Measurements from ENCODE around the gene ADGRG3. TPM values are rescaled to one million over a fixed set of nuclear protein-coding genes. Genes with fewer than 3 reads are reported as not detected.

Gene ADGRG3
- total and polyA plus RNA-seq, 9 of the 15 experiments (the other 6 are each of a cell fraction or from before 2014, with no cell fraction given) = 0.09 to 0.52 (median 0.14) TPM; not detected in 3

- no peak for TF ChIP-seq FOXM1 (IDR thresholded peaks at IDR 0.05; ENCODE audit: low read depth)
- no peak for TF ChIP-seq FOXM1 (CRISPR knock-in tag; IDR thresholded peaks at IDR 0.05; ENCODE audit: low read depth)
- 0 out of 2 replicates have a peak, but pooled peaks have one; percentile 29 for TF ChIP-seq BHLHE40 (IDR thresholded peaks at IDR 0.05; ENCODE audit: low read length)
- no peak for TF ChIP-seq ZC3H4 (CRISPR knock-in tag; IDR thresholded peaks at IDR 0.05; ENCODE audit: borderline replicate concordance)
Observed at GRCh38 chr16:57635266-57636097, 32.6 kb upstream of the ADGRG3 start (continued).

GRCh38 chr16:57636184-57636583, 31.9 kb upstream of the ADGRG3 start:
- H3K79me2 ChIP-seq (ENCODE audit: control insufficient read depth, insufficient read depth, low read length) = no peaks in the 10 kb centered on the region
- peaks cover 6% of the 10 kb centered on the region; the same call in 1 of the 2 replicates for H4K20me1 ChIP-seq (replicated peaks; ENCODE audit: control insufficient read depth, insufficient read depth, low read length)
- ChIA-PET POLR2A (interaction anchor here (0.7 to 1.0 kb wide), 3 partner anchors 9 to 82 kb away, joined by 3 to 6 read pairs (median 3); no protein-coding TSS in a partner anchor), CTCF (ENCODE audit: low intra/inter-chr PET ratio) (no interaction called here)
- H3K4me2 ChIP-seq (ENCODE audit: insufficient read depth, low read length) = no peak overlapping the region
- peaks cover 17 to 69% of the 10 kb centered on the region in 2 experiments for H3K27me3 ChIP-seq (ENCODE audit: control insufficient read depth in 2 of 2, insufficient read depth in 2 of 2, low read length in 2 of 2)
- DNase-seq (ENCODE audit: extremely low read depth in 1 of 4, low spot score in 3 of 4) = no peak
- H3K4me3 ChIP-seq = no peak overlapping the region
- H3K36me3 ChIP-seq (ENCODE audit: control insufficient read depth, insufficient read depth, low read length) = no peaks in the 10 kb centered on the region
- H3K27ac ChIP-seq (ENCODE audit: extremely low read depth, low read depth, low read length) = no peak overlapping the region
- no TSS peak for BruUV-seq (replicated peaks)
- no peak for FAIRE-seq
- no peak for ATAC-seq
- no peaks in the 10 kb centered on the region for H3K9me3 ChIP-seq (replicated peaks; ENCODE audit: control insufficient read depth, insufficient read depth, low read depth, low read length)
- H3K4me1 ChIP-seq (replicated peaks in 1 of 2; ENCODE audit: control insufficient read depth in 2 of 2, insufficient read depth in 2 of 2, low read length in 2 of 2) = peaks cover 0 to 20% of the 10 kb centered on the region in 2 experiments; a peak in 2 of 5 replicates
- in situ Hi-C loops (cut with MboI) (no loop called here), intact Hi-C loops (cut with micrococcal nuclease) (no loop called here)
- H3K9me1 ChIP-seq (ENCODE audit: control insufficient read depth, insufficient read depth, low read length) = no peaks in the 10 kb centered on the region
- WGBS (ENCODE audit: insufficient coverage, low coverage, missing lambda C conversion rate) = 7% methylated on average over 5 of the region's 5 CpGs
- TF ChIP-seq HMBOX1 (IDR thresholded peaks at IDR 0.05) = no peak
- TF ChIP-seq ZNF239 (CRISPR knock-in tag; IDR thresholded peaks at IDR 0.05) = peak; percentile 97
- H2AFZ ChIP-seq (ENCODE audit: low read depth, low read length) = no peak overlapping the region
- H3K9ac ChIP-seq (ENCODE audit: insufficient read depth in 1 of 2, low read depth in 2 of 2, low read length in 2 of 2) = no peak overlapping the region
